Brain microvascular endothelial cell (primary cell): ENCODE results near the gene STK11IP.

Experiments used
- DNase-seq: peaks from one replicate; pipeline ENCODE4 v3.0.0-alpha.2; 2020
- H3K27ac ChIP-seq: fragments of 250-450 bp; sonication (Bioruptor Pico); 2 replicates; pipeline ENCODE4 v1.5.1; 2020; ENCODE audit warnings: mild to moderate bottlenecking, moderate library complexity
- H3K27me3 ChIP-seq: fragments of 250-450 bp; sonication (Bioruptor Pico); replicated peaks from 2 replicates; pipeline ENCODE4 v1.5.1; 2020; ENCODE audit warnings: mild to moderate bottlenecking
- H3K36me3 ChIP-seq: fragments of 250-450 bp; sonication (Bioruptor Pico); replicated peaks from 2 replicates; pipeline ENCODE4 v1.5.1; 2020; ENCODE audit warnings: mild to moderate bottlenecking
- H3K4me3 ChIP-seq: 2 replicates; pipeline ENCODE4 v1.5.1; 2011; ENCODE audit warnings: low read depth, mild to moderate bottlenecking, control low read depth, low read length, moderate library complexity
- CTCF ChIP-seq: IDR thresholded peaks from 2 replicates; pipeline ENCODE4 v1.5.1; 2011; ENCODE audit warnings: low read depth, mild to moderate bottlenecking, moderate library complexity, low read length, control low read depth, inconsistent platforms; ENCODE audit errors: missing control alignments
- in situ Hi-C: cut with HindIII; loops from 2 replicates; pipeline ENCODE4 v1.10.0; 2017; ENCODE audit warnings: low sequenced_read_pairs, low pct_ligation_motif_present

Gene STK11IP

GRCh38 chr2:219611866-219612576 lies 14.4 kb downstream of the STK11IP start:
- TF ChIP-seq CTCF, result no peak
- peaks cover 20% of the 10 kb centered on the region for H3K36me3 ChIP-seq

GRCh38 chr2:219612577-219613286 lies 15.1 kb downstream of the STK11IP start:
- in situ Hi-C loops, result no loop called here
- Histone ChIP-seq H3K4me3 (no peak overlapping the region), H3K36me3 (peaks cover 20% of the 10 kb centered on the region), H3K27ac (no peak overlapping the region), H3K27me3 (no peaks in the 10 kb centered on the region)
- no peak for TF ChIP-seq CTCF
- DNase-seq, result no peak

More at GRCh38 chr2:219611866-219612576, 14.4 kb downstream of the STK11IP start:
- DNase-seq, result no peak
- in situ Hi-C loops, result no loop called here
- Histone ChIP-seq H3K4me3 (no peak overlapping the region), H3K27ac (no peak overlapping the region), H3K27me3 (no peaks in the 10 kb centered on the region)

GRCh38 chr2:219613461-219614070 lies 15.9 kb downstream of the STK11IP start:
- in situ Hi-C loops, result no loop called here
- peaks cover 20% of the 10 kb centered on the region for H3K36me3 ChIP-seq
- no peak for TF ChIP-seq CTCF

GRCh38 chr2:219614076-219614860 lies 16.6 kb downstream of the STK11IP start:
- no peak for DNase-seq
- in situ Hi-C loops, result no loop called here
- H3K4me3 ChIP-seq, result no peak overlapping the region
- H3K27ac ChIP-seq, result no peak overlapping the region
- no peaks in the 10 kb centered on the region for H3K27me3 ChIP-seq
- no peak for TF ChIP-seq CTCF
- peaks cover 20% of the 10 kb centered on the region for H3K36me3 ChIP-seq

More at GRCh38 chr2:219613461-219614070, 15.9 kb downstream of the STK11IP start:
- DNase-seq, result no peak
- Histone ChIP-seq H3K4me3 (no peak overlapping the region), H3K27ac (no peak overlapping the region), H3K27me3 (no peaks in the 10 kb centered on the region)

- in situ Hi-C loops, result no loop called here
- Histone ChIP-seq H3K36me3 (peaks cover 20% of the 10 kb centered on the region), H3K4me3 (no peak overlapping the region)
These were observed 17.4 kb downstream of the STK11IP start for GRCh38 chr2:219615036-219615435.

More at GRCh38 chr2:219615036-219615435, 17.4 kb downstream of the STK11IP start:
- Histone ChIP-seq H3K27ac (no peak overlapping the region), H3K27me3 (no peaks in the 10 kb centered on the region)
- DNase-seq, result no peak
- TF ChIP-seq CTCF, result no peak
